ENCODE results near the gene SOX8. TPM values are rescaled to one million over a fixed set of nuclear protein-coding genes. Genes with fewer than 3 reads are reported as not detected.

SOX8 gene
- total and polyA plus RNA-seq, 2 experiments from 2014 or later, result 5.7 to 26.2 TPM

GRCh38 chr16:1019231-1020090 lies 37.9 kb downstream of the SOX8 start (continued):
- no peak for TF ChIP-seq ZNF462 (CRISPR knock-in tag; IDR thresholded peaks at IDR 0.05)
- no peak for TF ChIP-seq EZH2phosphoT487 (IDR thresholded peaks at IDR 0.05; ENCODE audit: unreplicated experiment)
- TF ChIP-seq CREB1 (CRISPR knock-in tag; IDR thresholded peaks at IDR 0.05; ENCODE audit: low read depth), result no peak
- TF ChIP-seq POLR2AphosphoS5 (IDR thresholded peaks at IDR 0.05; ENCODE audit: low read depth), result no peak

GRCh38 chr16:1020091-1020399 lies 38.5 kb downstream of the SOX8 start:
- Histone ChIP-seq H3K79me2 (replicated peaks; ENCODE audit: insufficient read depth) (no peaks in the 10 kb centered on the region), H3K4me2 (no peak overlapping the region), H3K36me3 (ENCODE audit: insufficient read depth) (no peaks in the 10 kb centered on the region), H4K20me1 (replicated peaks; ENCODE audit: insufficient read depth) (no peaks in the 10 kb centered on the region), H2AFZ (no peak overlapping the region), H3K27ac (ENCODE audit: low read depth) (no peak overlapping the region), H3K27me3 (ENCODE audit: insufficient read depth) (no peaks in the 10 kb centered on the region), H3F3A (replicated peaks; ENCODE audit: low read depth) (no peaks in the 10 kb centered on the region), H3K4me3 (no peak overlapping the region), H3K4me1 (ENCODE audit: insufficient read depth) (no peaks in the 10 kb centered on the region), H3K9me2 (ENCODE audit: insufficient read depth) (no peaks in the 10 kb centered on the region)
- no peak for TF ChIP-seq REST (IDR thresholded peaks at IDR 0.05; ENCODE audit: unreplicated experiment)
- Mint-ChIP-seq H3K36me3 (ENCODE audit: low read depth) (no peaks in the 10 kb centered on the region), H3K27ac (no peak overlapping the region), H3K27me3 (ENCODE audit: insufficient read depth, low read depth, poor library complexity) (peaks cover 2% of the 10 kb centered on the region), H3K4me1 (no peaks in the 10 kb centered on the region), H3K4me3 (no peak overlapping the region), H3K9me3 (no peaks in the 10 kb centered on the region)
- ATAC-seq (no peak), DNase-seq (ENCODE audit: low spot score) (no peak)
